Measurements from ENCODE around the gene RNF150.

RNF150 gene

GRCh38 chr4:141133146-141133998, at the start of gene RNF150:
Gene RNF150, minus strand, starts transcription at chr4:141133469.
- TF ChIP-seq, protein P1, sequence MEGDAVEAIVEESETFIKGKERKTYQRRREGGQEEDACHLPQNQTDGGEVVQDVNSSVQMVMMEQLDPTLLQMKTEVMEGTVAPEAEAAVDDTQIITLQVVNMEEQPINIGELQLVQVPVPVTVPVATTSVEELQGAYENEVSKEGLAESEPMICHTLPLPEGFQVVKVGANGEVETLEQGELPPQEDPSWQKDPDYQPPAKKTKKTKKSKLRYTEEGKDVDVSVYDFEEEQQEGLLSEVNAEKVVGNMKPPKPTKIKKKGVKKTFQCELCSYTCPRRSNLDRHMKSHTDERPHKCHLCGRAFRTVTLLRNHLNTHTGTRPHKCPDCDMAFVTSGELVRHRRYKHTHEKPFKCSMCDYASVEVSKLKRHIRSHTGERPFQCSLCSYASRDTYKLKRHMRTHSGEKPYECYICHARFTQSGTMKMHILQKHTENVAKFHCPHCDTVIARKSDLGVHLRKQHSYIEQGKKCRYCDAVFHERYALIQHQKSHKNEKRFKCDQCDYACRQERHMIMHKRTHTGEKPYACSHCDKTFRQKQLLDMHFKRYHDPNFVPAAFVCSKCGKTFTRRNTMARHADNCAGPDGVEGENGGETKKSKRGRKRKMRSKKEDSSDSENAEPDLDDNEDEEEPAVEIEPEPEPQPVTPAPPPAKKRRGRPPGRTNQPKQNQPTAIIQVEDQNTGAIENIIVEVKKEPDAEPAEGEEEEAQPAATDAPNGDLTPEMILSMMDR (IDR thresholded peaks at IDR 0.05) = peak; percentile 63

- TF ChIP-seq, protein P1 (IDR thresholded peaks at IDR 0.05) = no peak
These were observed 47.9 kb upstream of the RNF150 start for GRCh38 chr4:141180991-141181761.

GRCh38 chr4:141179474-141180373, 46.5 kb upstream of the RNF150 start:
- TF ChIP-seq, protein P1 (IDR thresholded peaks at IDR 0.05) = no peak

- TF ChIP-seq, protein P1 (IDR thresholded peaks at IDR 0.05) = no peak
These were observed 43.9 kb upstream of the RNF150 start for GRCh38 chr4:141177171-141177570.

DNA sequence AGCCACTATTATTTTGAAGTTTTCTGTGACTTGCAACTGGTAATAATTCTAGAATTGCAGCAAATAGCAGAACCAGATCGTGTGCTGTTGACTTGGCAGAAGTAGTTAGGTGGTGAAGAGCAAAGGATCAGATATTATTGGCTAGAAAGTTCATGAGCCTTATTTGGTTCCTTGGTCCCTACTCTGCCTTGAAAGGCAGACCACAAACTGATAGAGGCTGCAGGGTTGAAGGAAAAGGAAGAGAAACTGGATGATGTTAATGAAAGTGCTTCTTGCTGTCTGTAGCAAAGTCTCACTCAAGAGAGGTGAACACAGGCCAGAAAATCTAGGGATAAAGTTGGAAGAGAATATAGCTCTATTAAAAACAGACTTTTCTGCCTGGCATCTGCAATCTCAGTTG, 41.2 kb upstream of the RNF150 start:
- TF ChIP-seq, protein P1 (IDR thresholded peaks at IDR 0.05) = no peak

- TF ChIP-seq, protein P1 (IDR thresholded peaks at IDR 0.05) = no peak
These were observed 37.4 kb upstream of the RNF150 start for GRCh38 chr4:141170671-141171070.

- TF ChIP-seq, protein P1 (IDR thresholded peaks at IDR 0.05) = no peak
These were observed 36.1 kb upstream of the RNF150 start for GRCh38 chr4:141169391-141169790.

Measured in LNCAP (cell line).